HG02763 (cell line): ENCODE data around the gene ANKRD55.
"Not testable (repeated sequence)": the region's sequence is repeated elsewhere in the genome, so short reads cannot be mapped to it uniquely, and the experiment has no call there.

ENCODE experiments used
- ATAC-seq: cut with Tn5 transposase; IDR thresholded peaks from one replicate; pipeline ENCODE4 v1.9.1; 2021; ENCODE audit warnings: mild to moderate bottlenecking, moderate library complexity; ENCODE audit not compliant: unreplicated experiment

ANKRD55 gene

DNA sequence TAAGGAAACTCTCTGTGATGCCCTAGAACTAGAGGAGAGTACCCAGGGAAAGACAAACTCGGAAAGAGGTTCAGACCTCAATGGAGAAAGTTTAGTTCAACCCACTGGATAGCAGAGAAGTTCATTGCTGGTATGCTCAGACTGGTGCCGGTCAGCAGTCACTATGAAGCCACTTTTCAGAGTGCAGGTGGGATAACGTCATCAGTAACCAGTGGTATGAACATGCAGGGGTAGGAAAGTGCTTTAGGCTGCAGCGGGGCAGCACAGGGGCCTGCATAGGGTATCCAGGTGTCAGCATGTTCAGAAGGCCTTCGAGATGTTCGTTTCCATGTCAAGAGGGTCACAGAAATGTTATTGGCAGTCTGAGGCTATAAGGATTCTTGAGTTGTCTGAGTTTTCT lies 20.8 kb upstream of the ANKRD55 start:
- ATAC-seq, result no peak

DNA sequence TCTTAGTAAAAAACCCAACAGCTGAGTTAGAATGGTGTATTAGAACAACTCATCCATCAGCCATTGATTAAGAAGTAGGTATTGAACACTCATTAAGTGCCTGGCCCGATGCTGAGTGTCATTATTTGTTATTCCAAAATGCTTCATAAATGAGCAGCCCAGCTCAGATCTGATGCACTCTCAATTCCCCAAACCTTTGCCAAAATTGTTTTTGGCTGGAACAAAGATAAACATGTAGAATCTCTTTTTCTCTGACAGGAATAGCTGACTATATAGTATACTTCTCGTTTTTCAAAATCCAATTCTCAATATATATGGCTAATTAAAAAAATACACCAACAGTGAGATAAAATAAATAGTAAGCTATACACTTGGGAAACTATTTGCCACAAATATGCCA lies 20.0 kb upstream of the ANKRD55 start:
- ATAC-seq, result no peak

DNA sequence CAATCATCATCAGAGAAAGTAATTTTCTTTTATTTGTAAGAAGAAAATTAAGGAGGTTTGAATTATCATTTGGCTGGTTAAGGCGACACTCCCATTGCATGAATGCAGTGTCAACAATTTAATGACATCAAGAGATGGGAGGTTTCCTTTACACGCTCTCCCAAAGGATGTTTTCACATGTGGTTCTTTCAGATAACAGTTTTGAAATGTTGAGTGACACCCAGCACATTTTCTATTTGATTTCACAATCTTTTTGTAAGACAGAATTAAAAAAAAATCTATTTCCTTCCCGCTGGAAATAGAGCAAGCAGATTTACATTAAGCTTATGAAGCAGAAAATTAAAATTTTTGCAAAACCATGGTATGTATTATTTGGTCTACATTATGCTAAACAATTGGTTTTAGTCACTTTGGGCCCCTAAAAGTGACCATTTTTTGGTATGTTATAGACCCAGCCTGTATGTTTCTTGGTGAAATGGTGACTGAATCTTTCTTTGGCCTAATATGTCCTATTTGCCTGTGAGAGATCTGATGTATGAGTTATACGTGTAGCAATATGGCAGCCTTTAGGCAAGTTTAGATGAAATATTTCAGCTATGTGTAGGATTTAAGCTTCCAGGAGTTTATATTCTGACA lies 18.9 kb upstream of the ANKRD55 start:
- ATAC-seq, result no peak

DNA sequence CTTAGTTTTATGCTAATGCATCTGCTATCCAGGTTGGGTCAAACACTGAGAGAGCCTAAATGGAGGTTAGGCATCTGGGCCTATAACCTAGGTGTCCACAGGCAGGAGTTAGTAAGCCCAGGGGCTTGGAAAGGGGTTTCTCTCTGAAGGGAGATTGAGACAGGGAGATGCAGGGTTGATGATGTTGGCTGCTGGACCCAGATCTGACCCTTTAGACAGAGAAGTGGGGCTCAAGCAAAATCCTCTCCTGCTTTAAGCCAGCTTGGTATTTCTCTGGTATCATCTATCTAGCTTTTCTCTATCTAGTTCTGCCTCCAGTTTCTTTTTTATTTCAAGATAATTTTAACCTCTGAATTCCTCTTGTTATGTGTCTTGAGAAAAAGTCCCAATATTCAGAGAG lies 18.3 kb upstream of the ANKRD55 start:
- ATAC-seq, result no peak

DNA sequence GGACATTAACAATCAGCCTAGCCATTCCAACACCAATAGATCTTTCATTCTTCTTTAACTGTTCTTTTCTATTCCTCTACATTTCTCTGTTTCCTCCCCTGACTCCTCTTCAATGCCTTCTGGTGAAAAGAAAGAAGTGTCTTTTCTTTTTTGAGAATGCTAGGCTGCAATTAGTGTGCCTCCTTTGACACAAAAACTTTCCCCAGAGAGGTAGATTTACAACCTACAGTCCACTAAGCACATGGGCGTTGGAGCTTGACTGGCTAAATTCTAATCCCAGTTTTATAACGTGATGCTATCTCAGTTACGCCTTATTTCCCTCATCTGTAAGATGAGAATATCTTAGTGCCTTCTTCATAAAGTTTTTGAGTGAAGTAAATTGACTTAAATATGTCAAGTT lies 16.9 kb upstream of the ANKRD55 start:
- ATAC-seq, result no peak

DNA sequence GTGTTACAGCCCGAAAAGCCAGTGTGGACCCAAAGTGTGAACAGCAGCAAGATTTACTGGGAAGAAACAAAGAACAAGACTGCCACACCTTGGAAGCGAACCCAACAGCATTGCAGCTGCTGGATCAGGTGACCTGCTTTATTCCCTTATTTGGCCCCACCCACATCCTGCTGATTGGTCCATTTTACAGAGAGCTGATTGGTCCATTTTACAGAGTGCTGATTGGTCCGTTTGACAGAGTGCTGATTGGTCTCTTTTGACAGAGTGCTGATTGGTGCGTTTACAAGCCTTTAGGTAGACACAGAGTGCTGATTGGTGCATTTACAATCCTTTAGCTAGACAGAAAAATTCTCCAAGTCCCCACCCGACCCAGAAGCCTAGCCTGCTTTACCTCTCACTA lies 16.0 kb upstream of the ANKRD55 start:
- not testable (repeated sequence) for ATAC-seq

DNA sequence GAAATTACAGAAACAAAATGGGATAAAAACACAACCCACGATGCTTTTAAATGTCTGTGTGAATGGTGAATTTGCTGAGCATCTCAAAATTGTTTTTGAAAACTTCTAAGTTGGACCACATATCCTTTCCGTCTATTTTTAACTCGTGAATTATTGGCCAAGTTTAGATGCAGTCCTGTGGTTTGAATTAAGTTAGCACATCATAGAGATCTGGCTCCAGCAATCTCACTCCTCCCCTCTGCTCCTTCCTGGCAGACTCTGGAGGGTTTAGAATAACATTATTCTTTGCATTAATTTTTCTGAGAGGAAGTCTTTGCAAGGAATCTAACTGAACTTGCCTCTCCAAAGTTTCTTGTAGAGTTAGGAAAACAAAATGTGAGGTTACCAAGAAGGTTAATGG lies 14.5 kb upstream of the ANKRD55 start:
- no peak for ATAC-seq

DNA sequence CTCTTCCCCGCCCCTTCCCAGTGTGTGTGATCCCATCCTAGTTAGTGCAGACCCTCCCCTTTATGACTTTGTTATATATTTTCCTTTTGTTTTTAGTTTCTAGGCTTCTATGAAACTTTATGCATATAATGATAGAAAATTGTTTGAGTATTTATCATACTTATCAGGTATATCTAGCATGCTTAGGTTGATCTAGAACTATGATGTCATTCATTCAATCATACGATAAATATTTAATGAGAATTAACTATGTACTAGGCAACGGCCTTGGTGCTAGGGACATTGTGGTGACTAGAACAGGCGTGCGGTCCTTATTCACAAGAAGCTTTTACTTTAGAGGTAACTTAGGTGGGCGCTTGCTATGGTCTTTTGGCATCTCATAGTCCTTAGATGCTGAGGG lies 13.6 kb upstream of the ANKRD55 start:
- no peak for ATAC-seq

DNA sequence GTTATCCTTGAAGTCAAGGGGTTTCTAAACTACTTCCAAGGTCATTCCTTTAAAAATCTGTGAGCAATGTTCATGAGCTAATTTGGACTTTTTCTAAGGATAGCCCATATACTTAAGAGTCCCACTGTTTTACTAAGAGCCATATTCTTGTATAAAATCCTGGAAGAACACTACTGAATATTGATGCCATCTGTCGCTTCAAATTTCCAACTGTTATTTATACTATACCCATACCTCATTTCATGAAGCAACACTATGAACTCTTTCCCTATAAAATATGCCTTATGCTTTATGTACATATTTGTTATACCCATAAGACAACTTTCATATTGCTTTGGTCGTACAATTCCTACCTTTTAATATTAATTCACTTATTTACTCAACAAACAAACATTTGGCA lies 12.4 kb upstream of the ANKRD55 start:
- ATAC-seq, result no peak

DNA sequence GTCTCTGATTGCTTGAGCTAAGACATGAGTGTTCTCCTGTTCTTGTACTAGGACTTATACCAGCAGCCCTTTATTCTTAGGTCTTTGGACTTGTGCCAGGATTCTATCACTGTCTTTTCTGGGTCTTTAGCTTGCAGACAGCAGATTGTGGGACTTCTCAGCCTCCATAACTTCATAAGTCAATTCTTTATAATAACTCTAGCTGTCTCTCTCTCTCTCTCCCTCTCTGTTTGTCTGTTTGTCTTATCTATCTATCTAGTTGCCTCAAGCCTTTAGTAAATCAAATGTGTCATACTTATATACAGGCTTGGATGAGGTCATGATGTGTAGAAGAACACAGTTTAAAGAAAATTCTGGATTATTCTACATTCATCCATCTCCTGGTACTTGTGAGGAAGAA lies 11.5 kb upstream of the ANKRD55 start:
- ATAC-seq, result no peak

DNA sequence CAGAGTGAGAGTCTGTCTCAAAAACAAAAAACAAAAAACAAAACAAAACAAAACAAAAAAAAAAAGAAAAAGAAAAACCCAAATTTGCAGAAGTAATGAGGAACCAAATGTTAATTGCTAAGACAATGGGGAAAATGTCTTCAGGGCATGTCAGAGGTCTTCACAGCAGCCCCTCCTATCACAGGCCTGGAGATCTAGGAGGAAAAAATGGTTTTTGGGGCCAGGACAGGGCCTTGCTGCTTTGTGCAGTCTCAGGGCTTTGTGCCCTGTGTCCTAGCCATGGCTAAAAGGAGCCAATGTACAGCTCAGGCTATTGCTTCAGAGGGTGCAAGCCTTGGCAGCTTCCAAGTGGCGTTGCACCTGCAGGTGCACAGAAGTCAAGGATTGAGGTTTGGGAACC lies 9.1 kb upstream of the ANKRD55 start:
- ATAC-seq, result not testable (repeated sequence)

DNA sequence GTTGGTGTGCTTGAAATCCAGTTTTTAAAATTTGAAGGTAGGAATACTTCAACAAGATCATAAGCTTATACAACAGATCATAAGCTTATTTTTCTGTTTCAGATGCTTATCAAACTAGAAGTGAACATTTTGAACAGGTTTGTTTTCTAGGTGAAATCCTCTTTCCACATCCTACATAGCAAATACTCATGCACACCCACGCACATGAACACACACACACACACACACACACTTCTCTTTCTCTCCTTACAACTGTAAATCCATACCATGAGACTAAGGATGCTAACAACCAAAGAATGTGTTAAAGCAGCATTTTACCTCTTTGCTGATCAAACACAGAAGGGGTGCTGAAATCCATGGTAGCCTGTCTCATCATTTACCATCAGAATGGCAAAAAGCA lies 592 bp downstream of the ANKRD55 start:
- no peak for ATAC-seq

DNA sequence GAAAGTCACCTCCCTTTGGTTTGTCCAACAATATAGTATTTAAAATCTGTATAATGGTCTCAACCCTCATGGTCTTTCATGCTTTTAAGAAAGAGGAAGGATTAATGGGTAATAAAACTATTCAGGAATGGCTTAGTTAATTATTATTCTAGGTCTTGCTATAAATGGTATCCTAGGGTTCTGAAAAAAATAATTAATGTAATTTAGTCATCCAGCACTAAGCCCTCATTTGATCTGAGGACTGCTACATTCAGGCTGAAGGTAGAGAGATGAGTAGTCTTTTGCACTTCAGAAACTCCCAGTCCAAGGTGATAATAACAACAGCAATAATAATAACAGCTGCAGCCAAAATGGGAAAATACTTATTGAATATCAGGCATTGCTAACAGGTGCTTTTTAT lies 2.6 kb downstream of the ANKRD55 start:
- no peak for ATAC-seq

DNA sequence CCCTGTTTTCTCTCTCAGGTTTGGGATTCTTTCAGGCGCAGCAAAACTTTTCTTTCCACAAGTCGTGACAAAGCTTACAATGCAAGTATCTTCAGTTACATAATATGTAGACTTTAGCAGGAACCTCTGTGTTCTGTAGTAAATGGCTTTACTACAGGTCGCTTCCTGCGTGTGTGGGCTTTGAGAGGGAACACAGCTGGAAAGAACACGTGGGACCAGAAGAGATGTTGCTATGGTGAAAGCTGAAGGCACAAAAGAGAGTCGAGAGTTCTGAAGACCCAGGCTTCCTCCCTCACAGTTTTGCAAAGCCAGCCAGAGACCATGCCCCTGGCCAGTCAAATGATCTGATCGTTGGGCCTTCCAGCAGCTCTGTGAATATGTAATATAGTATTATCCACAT lies 4.0 kb downstream of the ANKRD55 start:
- no peak for ATAC-seq

DNA sequence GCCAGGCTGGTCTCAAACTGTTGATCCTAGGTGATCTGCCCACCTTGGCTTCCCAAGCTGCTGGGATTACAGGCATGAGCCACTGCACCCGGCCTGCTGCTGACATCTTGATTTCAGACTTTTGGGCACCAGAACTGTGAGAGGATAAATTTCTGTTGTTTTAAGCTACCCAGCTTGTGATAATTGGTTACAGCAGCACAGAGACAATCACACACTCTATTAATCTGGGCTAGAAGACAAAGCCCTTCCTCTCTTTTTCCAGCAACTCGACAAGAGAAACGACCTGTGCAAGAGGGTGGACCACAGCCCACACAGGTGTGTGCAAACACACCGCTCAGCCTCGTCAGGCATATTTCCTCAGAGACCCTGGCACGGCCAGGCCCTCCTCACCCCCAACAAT lies 4.5 kb downstream of the ANKRD55 start:
- ATAC-seq, result no peak

DNA sequence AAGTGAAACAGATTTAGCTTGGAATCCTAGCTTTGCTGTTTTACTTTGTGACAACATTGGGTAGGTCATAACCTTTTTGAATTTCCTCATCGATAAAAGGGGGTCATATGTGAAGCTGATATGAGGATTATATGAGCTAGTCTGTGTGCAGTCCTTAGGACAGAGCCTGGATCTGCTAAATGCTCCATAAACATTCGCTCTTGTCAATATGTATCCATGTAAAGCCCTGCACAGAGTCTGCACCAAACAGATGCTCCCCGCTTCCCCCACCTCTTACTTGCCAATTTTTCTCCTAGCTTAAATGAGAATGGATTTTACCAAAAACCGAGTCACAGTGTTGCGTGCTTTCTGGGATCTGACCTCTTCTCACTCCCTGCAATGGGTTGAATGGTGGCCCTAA lies 5.4 kb downstream of the ANKRD55 start:
- ATAC-seq, result no peak

DNA sequence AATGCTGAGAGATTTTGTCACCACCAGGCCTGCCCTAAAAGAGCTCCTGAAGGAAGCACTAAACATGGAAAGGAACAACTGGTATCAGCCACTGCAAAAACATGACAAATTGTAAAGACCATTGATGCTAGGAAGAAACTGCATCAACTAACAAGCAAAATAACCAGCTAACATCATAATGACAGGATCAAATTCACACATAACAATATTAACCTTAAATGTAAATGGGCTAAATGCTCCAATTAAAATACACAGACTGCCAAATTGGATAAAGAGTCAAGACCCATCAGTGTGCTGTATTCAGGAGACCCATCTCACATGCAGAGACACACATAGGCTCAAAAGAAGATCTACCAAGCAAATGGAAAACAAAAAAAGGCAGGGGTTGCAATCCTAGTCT lies 9.8 kb downstream of the ANKRD55 start:
- not testable (repeated sequence) for ATAC-seq

DNA sequence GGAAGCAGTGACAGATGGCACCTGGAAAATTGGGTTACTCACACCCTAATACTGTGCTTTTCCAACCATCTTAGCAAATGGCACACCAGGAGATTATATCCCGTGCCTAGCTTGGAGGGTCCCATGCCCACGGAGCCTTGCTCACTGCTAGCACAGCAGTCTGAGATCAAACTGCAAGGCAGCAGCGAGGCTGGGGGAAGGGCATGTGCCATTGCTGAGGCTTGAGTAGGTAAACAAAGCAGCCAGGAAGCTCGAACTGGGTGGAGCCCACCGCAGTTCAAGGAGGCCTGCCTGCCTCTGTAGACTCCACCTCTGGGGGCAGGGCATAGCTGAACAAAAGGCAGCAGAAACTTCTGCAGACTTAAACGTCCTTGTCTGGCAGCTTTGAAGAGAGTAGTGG lies 11.5 kb downstream of the ANKRD55 start:
- not testable (repeated sequence) for ATAC-seq

DNA sequence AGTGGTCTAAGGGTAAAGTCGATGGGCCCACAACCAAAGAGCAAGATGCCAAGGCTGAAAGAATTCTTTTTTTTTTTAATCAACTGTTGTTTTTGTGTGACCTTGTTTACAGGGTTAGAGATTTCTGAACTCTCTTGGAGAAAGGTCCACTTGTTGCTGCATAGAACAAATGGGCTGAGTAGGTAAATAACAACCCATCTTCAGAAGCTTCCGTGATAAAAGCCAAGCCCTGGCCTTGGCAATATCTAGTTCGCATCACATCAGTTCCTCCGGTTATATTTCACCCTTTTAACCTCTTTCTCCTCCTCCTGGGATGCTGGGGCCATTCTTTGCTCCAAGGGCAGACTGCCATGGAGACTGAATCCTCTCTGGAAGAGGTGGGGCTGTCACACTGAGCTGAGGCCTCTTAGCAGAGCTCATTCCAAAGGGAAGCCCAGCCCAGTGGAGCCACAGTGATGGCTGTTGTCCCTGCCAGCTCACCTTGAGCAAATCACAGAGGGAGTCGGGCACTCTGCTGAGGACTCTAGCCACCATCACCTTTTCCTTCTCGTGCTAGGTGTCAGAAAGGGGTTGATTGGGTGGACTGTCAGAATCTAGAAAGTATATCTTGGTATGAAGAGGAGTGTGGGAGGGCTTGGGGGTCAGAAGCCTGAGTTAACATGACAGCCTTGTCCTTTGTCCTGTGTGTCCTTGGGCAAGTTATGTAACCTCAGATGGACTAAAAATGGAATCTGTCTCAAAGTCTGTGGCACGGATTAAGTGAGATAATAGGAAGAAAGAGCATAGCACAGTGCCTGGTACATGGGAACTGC lies 17.9 kb downstream of the ANKRD55 start:
- ATAC-seq, result no peak

DNA sequence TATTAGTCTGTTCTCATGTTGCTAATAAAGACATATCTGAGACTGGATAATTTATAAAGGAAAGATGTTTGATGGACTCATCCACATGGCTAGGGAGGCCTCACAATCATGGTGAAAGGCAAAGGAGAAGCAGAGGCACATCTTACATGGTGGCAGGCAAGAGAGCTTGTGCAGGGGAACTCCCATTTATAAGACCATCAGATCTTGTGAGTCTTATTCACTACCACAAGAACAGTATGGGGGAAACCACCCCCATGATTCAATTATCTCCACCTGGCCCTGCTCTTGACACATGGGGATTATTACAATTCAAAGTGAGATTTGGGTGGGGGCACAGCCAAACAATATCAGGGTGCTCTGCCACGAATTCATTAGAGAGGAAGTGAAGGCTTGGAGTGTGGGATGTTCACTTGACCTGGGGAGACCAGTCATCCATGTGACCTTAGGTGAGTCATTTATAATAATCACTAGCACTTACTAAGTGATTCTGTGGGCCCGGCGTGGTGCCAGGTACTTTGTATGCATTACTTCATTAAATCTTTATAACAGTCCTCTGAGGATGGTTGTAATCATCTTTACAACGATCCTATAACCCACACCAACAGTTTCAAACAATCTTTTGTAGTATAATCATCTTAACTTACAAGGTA lies 19.1 kb downstream of the ANKRD55 start:
- ATAC-seq, result not testable (repeated sequence)

DNA sequence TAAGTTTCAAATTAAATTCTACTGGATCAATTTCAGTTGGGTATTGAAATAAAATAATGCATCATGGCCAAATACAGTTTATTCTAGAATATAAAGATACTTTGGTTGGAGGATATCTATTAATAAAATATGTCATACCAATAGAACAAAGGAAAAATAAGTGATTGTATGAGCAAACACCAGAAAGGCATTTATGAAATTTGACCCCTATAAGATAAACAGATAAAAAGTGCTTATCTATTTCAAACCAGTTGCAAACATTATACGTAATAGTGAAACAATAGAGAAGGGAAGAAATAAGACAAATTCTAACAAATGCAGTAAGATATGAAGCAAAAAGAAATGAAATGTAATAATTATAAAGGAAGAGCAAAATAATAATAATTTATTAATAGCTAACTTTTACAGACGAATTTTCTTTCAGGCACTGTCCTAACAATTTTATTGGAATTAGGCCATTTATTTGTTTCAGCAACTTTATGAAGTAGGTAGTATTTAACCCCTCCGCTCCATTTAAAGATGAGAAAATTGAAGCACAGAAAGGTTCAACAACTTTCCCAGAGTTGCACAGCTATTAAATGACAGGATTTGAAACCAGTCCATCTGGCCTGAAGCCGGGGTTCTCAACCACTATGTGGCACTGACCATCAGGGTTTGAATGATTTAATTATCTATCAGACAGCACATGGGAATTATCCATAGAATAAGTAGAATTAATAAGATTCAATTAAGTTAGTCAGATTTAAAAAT lies 20.8 kb downstream of the ANKRD55 start:
- no peak for ATAC-seq
